MM.1S (cell line): ENCODE measurements around the gene LIN28B.

ENCODE experiments used
- DNase-seq: peaks from one replicate; pipeline ENCODE4 v3.0.0-alpha.2; 2015
- H2AFZ ChIP-seq: fragments of 300-600 bp; sonication (generic); 2 replicates; pipeline ENCODE4 v1.6.0; 2016; ENCODE audit warnings: antibody characterized with exemption, low read length
- H3F3A ChIP-seq: fragments of 300-600 bp; sonication (generic); 2 replicates; pipeline ENCODE4 v1.6.1; 2016; ENCODE audit warnings: mild to moderate bottlenecking, antibody characterized with exemption, low read length, moderate library complexity, mixed read lengths; ENCODE audit not compliant: insufficient read depth
- H3K27ac ChIP-seq: fragments of 300-600 bp; sonication (generic); 2 replicates; pipeline ENCODE4 v1.5.1; 2016; ENCODE audit warnings: mild to moderate bottlenecking, low read length
- H3K27me3 ChIP-seq: fragments of 300-600 bp; sonication (generic); replicated peaks from 2 replicates; pipeline ENCODE4 v1.6.0; 2016; ENCODE audit warnings: low read length; ENCODE audit not compliant: insufficient read depth
- H3K36me3 ChIP-seq: fragments of 300-600 bp; sonication (generic); replicated peaks from 2 replicates; pipeline ENCODE4 v1.6.1; 2016; ENCODE audit warnings: mild to moderate bottlenecking, low read length, mixed read lengths; ENCODE audit not compliant: insufficient read depth
- H3K4me1 ChIP-seq: fragments of 300-600 bp; sonication (generic); 2 replicates; pipeline ENCODE4 v1.6.1; 2016; ENCODE audit warnings: low read length, mixed read lengths
- H3K4me2 ChIP-seq: fragments of 300-600 bp; sonication (generic); 2 replicates; pipeline ENCODE4 v1.6.0; 2016; ENCODE audit warnings: low read depth, low read length
- H3K4me3 ChIP-seq: fragments of 300-600 bp; sonication (generic); 2 replicates; pipeline ENCODE4 v1.5.1; 2016; ENCODE audit warnings: low read length, mixed read lengths
- H3K79me2 ChIP-seq: fragments of 300-600 bp; sonication (generic); 2 replicates; pipeline ENCODE4 v1.6.1; 2016; ENCODE audit warnings: mixed run types, low read length, mixed read lengths
- H3K9ac ChIP-seq: fragments of 300-600 bp; sonication (generic); 2 replicates; pipeline ENCODE4 v1.6.1; 2016; ENCODE audit warnings: low read length, mixed read lengths
- H3K9me2 ChIP-seq: fragments of 300-600 bp; sonication (generic); replicated peaks from 2 replicates; pipeline ENCODE4 v1.6.1; 2016; ENCODE audit warnings: mild to moderate bottlenecking, low read length, mixed read lengths; ENCODE audit not compliant: insufficient read depth
- H3K9me3 ChIP-seq: fragments of 300-600 bp; sonication (generic); replicated peaks from 2 replicates; pipeline ENCODE4 v1.6.1; 2016; ENCODE audit warnings: mild to moderate bottlenecking, low read length, mixed read lengths; ENCODE audit not compliant: insufficient read depth
- H4K20me1 ChIP-seq: fragments of 300-600 bp; sonication (generic); 2 replicates; pipeline ENCODE4 v1.6.1; 2016; ENCODE audit warnings: mild to moderate bottlenecking, low read length, moderate library complexity, mixed read lengths; ENCODE audit not compliant: insufficient read depth
- EZH2 ChIP-seq: fragments of 300-600 bp; sonication (generic); optimal IDR thresholded peaks from 2 replicates; pipeline ENCODE3; 2017; ENCODE audit warnings: low read depth, mild to moderate bottlenecking, antibody characterized with exemption, low read length, mixed read lengths
- EZH2phosphoT487 ChIP-seq: fragments of 300-600 bp; sonication (generic); IDR thresholded peaks from 2 replicates; pipeline ENCODE4 v1.6.1; 2018; ENCODE audit warnings: antibody characterized with exemption, low read length
- TF ChIP-seq, protein P1 (sequence below): fragments of 300-600 bp; sonication (generic); IDR thresholded peaks from 2 replicates; pipeline ENCODE4 v1.5.1; 2016; ENCODE audit warnings: antibody characterized with exemption, low read length, mixed read lengths

The LIN28B gene

GRCh38 chr6:105036351-105036750, 79.4 kb downstream of the LIN28B start:
- Histone ChIP-seq H3K27me3 (no peaks in the 10 kb centered on the region), H3K9ac (no peak overlapping the region), H3K9me2 (no peaks in the 10 kb centered on the region), H2AFZ (no peak overlapping the region), H3K4me3 (no peak overlapping the region), H3F3A (no peaks in the 10 kb centered on the region), H4K20me1 (no peaks in the 10 kb centered on the region), H3K4me1 (peaks cover 7% of the 10 kb centered on the region; the same call in 1 of the 2 replicates), H3K36me3 (no peaks in the 10 kb centered on the region), H3K4me2 (no peak overlapping the region), H3K79me2 (no peaks in the 10 kb centered on the region), H3K9me3 (no peaks in the 10 kb centered on the region), H3K27ac (no peak overlapping the region)
- TF ChIP-seq EZH2, result no peak
- TF ChIP-seq, protein P1, sequence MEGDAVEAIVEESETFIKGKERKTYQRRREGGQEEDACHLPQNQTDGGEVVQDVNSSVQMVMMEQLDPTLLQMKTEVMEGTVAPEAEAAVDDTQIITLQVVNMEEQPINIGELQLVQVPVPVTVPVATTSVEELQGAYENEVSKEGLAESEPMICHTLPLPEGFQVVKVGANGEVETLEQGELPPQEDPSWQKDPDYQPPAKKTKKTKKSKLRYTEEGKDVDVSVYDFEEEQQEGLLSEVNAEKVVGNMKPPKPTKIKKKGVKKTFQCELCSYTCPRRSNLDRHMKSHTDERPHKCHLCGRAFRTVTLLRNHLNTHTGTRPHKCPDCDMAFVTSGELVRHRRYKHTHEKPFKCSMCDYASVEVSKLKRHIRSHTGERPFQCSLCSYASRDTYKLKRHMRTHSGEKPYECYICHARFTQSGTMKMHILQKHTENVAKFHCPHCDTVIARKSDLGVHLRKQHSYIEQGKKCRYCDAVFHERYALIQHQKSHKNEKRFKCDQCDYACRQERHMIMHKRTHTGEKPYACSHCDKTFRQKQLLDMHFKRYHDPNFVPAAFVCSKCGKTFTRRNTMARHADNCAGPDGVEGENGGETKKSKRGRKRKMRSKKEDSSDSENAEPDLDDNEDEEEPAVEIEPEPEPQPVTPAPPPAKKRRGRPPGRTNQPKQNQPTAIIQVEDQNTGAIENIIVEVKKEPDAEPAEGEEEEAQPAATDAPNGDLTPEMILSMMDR, result no peak
- TF ChIP-seq EZH2phosphoT487, result no peak
- DNase-seq, result no peak

DNA sequence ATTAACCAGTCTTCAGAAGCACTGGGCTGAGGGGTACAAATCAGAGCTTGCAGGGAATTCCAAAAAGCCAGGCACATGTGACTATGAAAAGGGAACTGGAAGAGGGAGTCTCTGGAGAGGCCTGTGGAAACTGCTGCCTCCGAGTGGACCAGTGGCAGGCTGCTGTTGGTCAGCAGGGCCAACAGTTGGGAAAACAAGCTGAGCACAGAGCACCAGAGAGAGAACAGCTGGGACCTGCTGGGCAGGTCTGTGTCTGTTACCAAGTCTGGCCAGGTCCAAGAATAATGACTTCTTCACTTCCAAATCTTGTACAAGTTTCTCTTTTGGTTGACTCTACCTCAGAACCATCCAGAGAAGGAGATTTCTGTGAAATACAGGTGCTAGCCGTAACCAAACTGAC, 81.4 kb downstream of the LIN28B start:
- H3K79me2 ChIP-seq, result no peaks in the 10 kb centered on the region
- H3K4me3 ChIP-seq, result no peak overlapping the region

DNA sequence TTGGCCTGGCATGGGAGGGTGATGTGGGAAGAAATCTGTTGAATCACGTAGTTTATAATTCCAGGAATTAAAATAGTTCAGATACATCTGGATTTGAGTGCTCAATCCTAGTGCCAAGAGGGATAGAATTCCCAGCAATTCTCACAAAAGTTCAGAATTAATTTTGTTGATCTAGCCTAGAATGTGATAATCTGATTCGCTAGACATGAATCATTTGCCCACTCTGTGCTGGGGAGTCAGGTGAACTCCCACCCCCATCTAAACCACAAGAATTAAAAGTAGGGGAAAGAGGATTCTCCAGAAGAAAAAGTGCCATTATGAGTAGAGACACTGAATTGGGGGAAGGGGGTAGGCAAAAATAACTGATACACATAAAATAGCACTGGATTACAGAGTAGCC, 85.0 kb downstream of the LIN28B start:
- DNase-seq, result no peak
- no peaks in the 10 kb centered on the region for H3K27me3 ChIP-seq
- no peaks in the 10 kb centered on the region for H3F3A ChIP-seq
- TF ChIP-seq EZH2, result no peak
- no peak overlapping the region for H3K9ac ChIP-seq
- H3K4me2 ChIP-seq, result no peak overlapping the region
- no peak overlapping the region for H3K27ac ChIP-seq
- no peaks in the 10 kb centered on the region for H3K36me3 ChIP-seq
- H3K9me2 ChIP-seq, result no peaks in the 10 kb centered on the region
- no peaks in the 10 kb centered on the region for H4K20me1 ChIP-seq
- no peak overlapping the region for H2AFZ ChIP-seq
- H3K9me3 ChIP-seq, result no peaks in the 10 kb centered on the region
- H3K4me3 ChIP-seq, result no peak overlapping the region
- H3K4me1 ChIP-seq, result no peaks in the 10 kb centered on the region
- no peaks in the 10 kb centered on the region for H3K79me2 ChIP-seq

More for the DNA sequence above, 81.4 kb downstream of the LIN28B start:
- no peak for DNase-seq
- H3K4me1 ChIP-seq, result peaks cover 7% of the 10 kb centered on the region; the same call in 1 of the 2 replicates
- no peaks in the 10 kb centered on the region for H3K9me2 ChIP-seq
- no peak overlapping the region for H3K9ac ChIP-seq
- H3K27me3 ChIP-seq, result no peaks in the 10 kb centered on the region
- H2AFZ ChIP-seq, result no peak overlapping the region
- no peaks in the 10 kb centered on the region for H3F3A ChIP-seq
- H3K4me2 ChIP-seq, result no peak overlapping the region
- TF ChIP-seq, protein P1, result no peak
- no peak for TF ChIP-seq EZH2
- TF ChIP-seq EZH2phosphoT487, result no peak
- H3K9me3 ChIP-seq, result no peaks in the 10 kb centered on the region
- H4K20me1 ChIP-seq, result no peaks in the 10 kb centered on the region
- no peaks in the 10 kb centered on the region for H3K36me3 ChIP-seq
- H3K27ac ChIP-seq, result no peak overlapping the region

GRCh38 chr6:105042648-105043047, 85.7 kb downstream of the LIN28B start:
- Histone ChIP-seq H2AFZ (no peak overlapping the region), H3K36me3 (no peaks in the 10 kb centered on the region), H3K4me3 (no peak overlapping the region), H3K4me2 (no peak overlapping the region), H3K27ac (no peak overlapping the region), H3K27me3 (no peaks in the 10 kb centered on the region), H3K9ac (no peak overlapping the region), H4K20me1 (no peaks in the 10 kb centered on the region), H3K4me1 (no peaks in the 10 kb centered on the region), H3K9me2 (no peaks in the 10 kb centered on the region), H3K79me2 (no peaks in the 10 kb centered on the region), H3K9me3 (no peaks in the 10 kb centered on the region), H3F3A (no peaks in the 10 kb centered on the region)
- TF ChIP-seq, protein P1, result no peak
- TF ChIP-seq EZH2phosphoT487 (no peak), EZH2 (no peak)
- DNase-seq, result no peak
